Activated T-cell treated with anti-CD3 and anti-CD28 coated beads, Interleukin-2, amount 50 U/mL, for 72 hours (primary cell): ENCODE data around the gene HMCN2. TPM values are rescaled to one million over a fixed set of nuclear protein-coding genes. Genes with fewer than 3 reads are reported as not detected.

Experiments used
- ATAC-seq, 2 donors: fragments of 150-1000 bp; cut with Tn5 transposase; replicated peaks in 1 of 2; 2 replicates each; pipeline ENCODE4 v1.10.0; 2021; ENCODE audit warnings: moderate library complexity in 2 of 2, mild to moderate bottlenecking in 1 of 2
- DNase-seq, 2 donors: peaks; one replicate each; pipeline ENCODE4 v3.0.0; 2021 to 2022; ENCODE audit warnings: mixed read lengths in 1 of 2
- H3K27ac Mint-ChIP-seq: one replicate; pipeline ENCODE4 v1.8.0; 2022; ENCODE audit warnings: mild to moderate bottlenecking, moderate library complexity, mixed read lengths
- H3K27me3 Mint-ChIP-seq: one replicate; pipeline ENCODE4 v1.8.0; 2022; ENCODE audit warnings: low read depth, mixed read lengths
- H3K36me3 Mint-ChIP-seq, 2 donors: one replicate each; pipeline ENCODE4 v1.8.0; 2022; ENCODE audit warnings: mixed read lengths in 2 of 2, mild to moderate bottlenecking in 1 of 2; ENCODE audit not compliant: insufficient read depth in 2 of 2
- H3K4me1 Mint-ChIP-seq: one replicate; pipeline ENCODE4 v1.8.0; 2022; ENCODE audit warnings: low read depth, mixed read lengths
- H3K4me3 Mint-ChIP-seq, 2 donors: one replicate each; pipeline ENCODE4 v1.8.0; 2022; ENCODE audit warnings: mild to moderate bottlenecking in 2 of 2, mixed read lengths in 2 of 2, moderate library complexity in 2 of 2
- H3K9me3 Mint-ChIP-seq, 2 donors: one replicate each; pipeline ENCODE4 v1.8.0; 2022; ENCODE audit warnings: mixed read lengths in 2 of 2
- total RNA-seq, 2 donors: library from RNA; stranded (reverse); gene quantifications; one replicate each; pipeline ENCODE4 v1.2.3, GENCODE V29; 2022

HMCN2 gene
- total RNA-seq, 2 donors from 2014 or later = 0.12 to 0.17 TPM

DNA sequence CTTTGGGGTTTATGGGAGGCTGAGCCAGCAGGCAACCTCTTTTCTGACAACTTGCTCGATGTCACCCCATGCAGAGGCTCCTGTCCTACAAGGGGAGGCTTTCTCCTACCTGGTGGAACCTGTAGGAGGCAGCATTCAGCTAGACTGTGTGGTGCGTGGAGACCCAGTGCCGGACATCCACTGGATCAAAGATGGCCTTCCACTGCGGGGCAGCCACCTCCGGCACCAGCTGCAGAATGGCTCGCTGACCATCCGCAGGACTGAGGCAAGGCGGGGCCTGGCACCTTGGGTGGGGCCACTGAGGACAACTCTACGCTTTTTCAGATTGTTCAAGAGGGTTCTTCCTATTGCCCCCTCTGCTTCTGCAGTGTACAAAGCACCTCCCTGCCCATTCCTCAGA lies 143.1 kb downstream of the HMCN2 start:
- H3K4me1 Mint-ChIP-seq = no peaks in the 10 kb centered on the region
- ATAC-seq (no peak), DNase-seq (no peak)

DNA sequence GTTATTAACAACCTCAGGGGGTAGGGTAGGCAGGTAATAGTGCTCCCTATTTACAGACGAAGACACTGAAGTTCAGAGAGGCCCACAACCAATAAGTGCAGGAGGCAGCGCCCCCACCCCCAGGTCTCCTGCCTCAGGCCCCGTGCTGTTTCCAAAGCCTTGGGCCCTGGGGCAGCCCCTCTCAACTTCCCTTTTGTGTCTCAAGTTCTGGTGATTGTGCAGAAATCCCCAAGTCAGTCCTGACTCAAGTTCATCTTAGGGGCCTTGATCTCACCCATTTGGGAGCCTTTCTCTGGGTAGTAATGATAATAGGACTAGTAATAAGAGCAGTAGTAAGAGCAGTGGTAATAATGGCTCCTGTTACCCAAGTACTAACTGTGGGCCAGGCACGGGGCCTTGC lies 143.7 kb downstream of the HMCN2 start:
- DNase-seq (no peak), ATAC-seq (no peak)
- H3K36me3 Mint-ChIP-seq = no peaks in the 10 kb centered on the region
- no peaks in the 10 kb centered on the region for H3K9me3 Mint-ChIP-seq
- no peaks in the 10 kb centered on the region for H3K4me1 Mint-ChIP-seq
- no peak overlapping the region for H3K4me3 Mint-ChIP-seq
- no peak overlapping the region for H3K27ac Mint-ChIP-seq
- no peaks in the 10 kb centered on the region for H3K27me3 Mint-ChIP-seq

More for the DNA sequence above, 143.1 kb downstream of the HMCN2 start:
- Mint-ChIP-seq H3K27me3 (no peaks in the 10 kb centered on the region), H3K27ac (no peak overlapping the region), H3K4me3 (no peak overlapping the region), H3K36me3 (no peaks in the 10 kb centered on the region), H3K9me3 (no peaks in the 10 kb centered on the region)

DNA sequence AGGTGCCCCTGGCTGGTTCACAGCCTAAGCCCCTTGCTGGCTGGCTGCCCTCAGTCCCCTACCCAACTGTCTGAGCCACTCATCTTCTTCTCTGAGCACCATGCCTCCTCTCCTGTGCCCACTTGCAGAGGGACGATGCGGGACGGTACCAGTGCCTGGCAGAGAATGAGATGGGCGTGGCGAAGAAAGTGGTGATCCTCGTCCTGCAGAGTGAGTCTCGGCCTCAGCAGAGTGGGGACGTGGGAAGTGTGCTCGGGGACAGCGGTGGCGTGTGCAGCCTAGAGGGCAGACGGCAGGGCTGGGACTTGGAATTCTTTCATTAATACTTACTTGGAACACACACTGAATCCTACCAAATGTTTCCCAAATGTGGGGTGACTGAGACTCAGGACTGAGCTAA lies 144.9 kb downstream of the HMCN2 start:
- Mint-ChIP-seq H3K36me3 (no peaks in the 10 kb centered on the region), H3K27ac (no peak overlapping the region), H3K4me1 (no peaks in the 10 kb centered on the region), H3K4me3 (no peak overlapping the region), H3K9me3 (no peaks in the 10 kb centered on the region), H3K27me3 (no peaks in the 10 kb centered on the region)
- no peak for DNase-seq
- no peak for ATAC-seq

DNA sequence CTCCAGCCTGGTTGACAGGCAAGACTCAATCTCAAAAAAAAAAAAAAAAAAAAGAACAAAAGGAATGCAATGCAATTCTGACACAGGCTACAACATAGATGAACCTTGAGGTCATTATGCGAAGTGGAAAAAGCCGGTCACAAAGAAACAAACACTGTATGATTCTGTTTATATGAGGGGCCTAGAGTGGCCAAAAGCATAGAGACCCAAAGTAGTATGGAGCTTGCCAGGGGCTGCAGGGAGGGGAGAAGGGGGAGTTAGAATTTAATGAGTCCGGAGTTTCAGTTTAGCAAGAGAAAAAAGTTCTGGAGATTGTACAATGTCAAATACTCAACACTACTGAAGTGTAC lies 146.0 kb downstream of the HMCN2 start:
- no peak overlapping the region for H3K27ac Mint-ChIP-seq
- H3K27me3 Mint-ChIP-seq = no peaks in the 10 kb centered on the region
- ATAC-seq (no peak), DNase-seq (no peak)
- no peaks in the 10 kb centered on the region for H3K36me3 Mint-ChIP-seq
- no peaks in the 10 kb centered on the region for H3K4me1 Mint-ChIP-seq
- no peak overlapping the region for H3K4me3 Mint-ChIP-seq
- H3K9me3 Mint-ChIP-seq = no peaks in the 10 kb centered on the region

DNA sequence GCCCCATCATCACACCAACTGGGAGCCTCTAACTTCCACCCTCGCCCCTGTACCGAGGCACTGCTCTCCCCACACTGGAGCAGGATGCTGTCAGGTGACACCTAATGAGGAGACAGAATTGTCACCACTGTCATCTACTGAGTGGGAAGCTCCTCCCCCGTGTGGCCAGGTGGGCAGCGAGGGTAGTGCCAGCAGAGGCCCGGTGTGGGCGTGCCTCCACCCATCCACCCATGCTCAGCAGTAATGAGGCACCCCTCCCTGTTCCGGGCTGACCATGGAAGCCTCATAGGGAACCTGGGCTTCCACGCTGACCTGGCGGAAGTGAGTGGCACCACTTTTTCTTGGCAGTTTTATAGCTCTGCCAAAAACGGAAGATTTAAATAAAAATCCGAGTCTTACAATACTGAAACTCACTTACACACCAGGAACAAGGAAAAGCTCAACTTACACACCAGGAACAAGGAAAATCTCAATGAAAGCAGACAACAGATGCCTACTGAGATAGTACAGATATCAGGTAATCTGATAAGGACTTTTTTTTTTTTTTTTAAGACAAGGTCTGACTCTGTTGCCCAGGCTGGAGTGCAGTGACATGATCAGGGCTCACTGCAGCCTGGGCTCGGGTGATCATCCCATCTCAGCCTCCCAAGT lies 148.6 kb downstream of the HMCN2 start:
- no peaks in the 10 kb centered on the region for H3K4me1 Mint-ChIP-seq
- H3K27me3 Mint-ChIP-seq = no peaks in the 10 kb centered on the region
- no peaks in the 10 kb centered on the region for H3K9me3 Mint-ChIP-seq
- DNase-seq (no peak), ATAC-seq (no peak)
- H3K27ac Mint-ChIP-seq = no peak overlapping the region
- H3K36me3 Mint-ChIP-seq = no peaks in the 10 kb centered on the region
- H3K4me3 Mint-ChIP-seq = no peak overlapping the region

DNA sequence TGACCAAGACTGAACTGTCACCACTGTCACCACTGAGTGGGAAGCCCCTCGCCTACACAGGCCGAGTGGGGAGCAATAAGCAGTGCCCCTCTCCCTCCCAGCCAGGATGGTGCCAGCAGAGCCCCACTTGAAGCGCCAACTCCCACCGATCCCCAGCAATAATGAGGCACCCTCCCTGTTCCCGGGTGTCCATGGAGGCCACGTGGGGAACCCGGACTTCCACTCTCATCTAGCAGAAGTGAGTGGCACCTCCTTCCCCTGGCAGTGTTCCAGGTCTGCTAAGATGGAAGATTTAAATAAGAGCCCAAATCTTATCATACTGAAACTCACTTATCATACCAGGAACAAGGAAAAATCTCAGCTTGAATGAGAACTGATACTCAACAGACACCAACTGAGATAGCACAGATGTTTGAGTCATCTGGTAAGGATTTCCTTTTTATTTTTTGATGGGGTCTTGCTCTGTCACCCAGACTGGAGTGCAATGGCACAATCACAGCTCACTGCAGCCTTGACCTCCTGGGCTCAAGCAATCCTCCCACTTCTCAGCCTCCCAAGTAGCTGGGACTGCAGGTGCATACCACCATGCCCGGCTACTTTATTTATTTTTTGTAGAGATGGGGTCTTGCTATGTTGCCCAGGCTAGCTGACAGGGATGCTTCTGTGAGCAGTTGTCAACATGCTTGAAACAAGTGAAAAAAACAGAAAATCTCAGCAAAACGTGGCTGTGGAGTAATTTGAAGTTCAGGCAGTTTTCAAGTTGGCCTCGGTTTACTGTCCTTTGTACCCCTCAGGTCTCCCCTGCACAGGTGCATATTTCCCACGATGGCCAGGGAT lies 149.6 kb downstream of the HMCN2 start:
- Mint-ChIP-seq H3K27ac (no peak overlapping the region), H3K4me1 (no peaks in the 10 kb centered on the region), H3K4me3 (no peak overlapping the region), H3K36me3 (no peaks in the 10 kb centered on the region), H3K27me3 (no peaks in the 10 kb centered on the region), H3K9me3 (no peaks in the 10 kb centered on the region)
- DNase-seq (no peak), ATAC-seq (no peak)

DNA sequence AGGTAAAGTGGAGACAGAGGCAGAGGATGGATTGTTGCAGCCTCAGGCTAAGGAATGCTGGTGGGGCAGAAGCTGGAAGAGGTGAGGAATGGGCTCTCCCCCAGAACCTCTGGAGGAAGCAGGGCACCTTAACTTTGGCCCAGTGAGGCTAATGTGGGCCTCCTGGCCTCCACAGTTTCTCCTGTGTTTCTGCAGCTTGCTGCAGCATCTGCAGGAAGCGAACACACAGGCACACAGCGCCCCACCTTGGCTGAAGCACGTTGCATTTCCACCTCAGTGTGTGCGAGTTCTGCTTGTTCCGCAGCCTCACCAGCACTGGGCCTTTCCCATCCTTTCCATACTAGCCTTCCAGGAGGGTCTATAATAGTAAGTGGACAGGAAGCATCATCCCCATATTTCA lies 152.0 kb downstream of the HMCN2 start:
- ATAC-seq (no peak), DNase-seq (no peak)
- Mint-ChIP-seq H3K27ac (no peak overlapping the region), H3K9me3 (no peaks in the 10 kb centered on the region), H3K36me3 (no peaks in the 10 kb centered on the region), H3K4me3 (no peak overlapping the region), H3K4me1 (no peaks in the 10 kb centered on the region), H3K27me3 (no peaks in the 10 kb centered on the region)

DNA sequence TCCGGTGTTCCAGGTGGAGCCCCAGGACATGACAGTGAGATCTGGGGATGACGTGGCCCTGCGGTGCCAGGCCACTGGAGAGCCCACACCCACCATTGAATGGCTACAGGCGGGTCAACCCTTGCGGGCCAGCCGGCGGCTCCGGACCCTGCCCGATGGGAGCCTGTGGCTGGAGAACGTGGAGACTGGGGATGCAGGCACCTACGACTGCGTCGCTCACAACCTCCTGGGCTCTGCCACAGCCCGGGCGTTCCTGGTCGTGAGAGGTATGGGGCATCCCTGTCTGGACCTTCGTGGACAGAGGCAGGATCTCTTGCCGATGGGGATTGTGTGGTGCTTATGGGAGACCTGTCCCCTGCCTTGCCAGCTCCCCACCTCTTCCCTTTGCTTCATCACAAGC lies 153.2 kb downstream of the HMCN2 start:
- DNase-seq (no peak), ATAC-seq (no peak)
- Mint-ChIP-seq H3K4me1 (no peaks in the 10 kb centered on the region), H3K27me3 (no peaks in the 10 kb centered on the region), H3K4me3 (no peak overlapping the region), H3K27ac (no peak overlapping the region), H3K36me3 (no peaks in the 10 kb centered on the region), H3K9me3 (no peaks in the 10 kb centered on the region)

DNA sequence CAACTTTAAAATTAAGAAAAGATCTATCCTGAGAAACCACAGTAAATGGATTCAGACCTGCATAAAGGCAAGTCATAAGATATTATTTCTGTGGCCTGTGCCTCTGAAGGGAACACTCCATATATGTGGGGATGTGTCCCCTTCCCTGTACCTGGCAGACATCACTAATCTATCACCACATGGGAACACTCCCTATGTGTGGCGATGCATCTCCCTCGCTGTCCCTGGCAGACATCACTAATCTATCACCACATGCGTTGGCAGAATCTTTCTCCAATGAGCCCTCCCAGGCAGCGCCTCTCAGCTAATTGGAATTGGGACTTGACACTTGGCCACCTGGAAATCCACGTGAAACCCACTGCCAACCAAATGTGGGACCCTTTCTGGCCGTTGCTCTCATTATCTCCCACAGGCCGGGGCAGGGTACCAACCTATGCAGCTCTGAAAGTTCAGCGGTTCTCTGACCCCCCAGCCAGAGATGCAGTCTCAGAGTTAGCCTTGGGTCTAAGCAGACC lies 154.0 kb downstream of the HMCN2 start:
- no peak for DNase-seq
- Mint-ChIP-seq H3K4me1 (no peaks in the 10 kb centered on the region), H3K27me3 (no peaks in the 10 kb centered on the region), H3K4me3 (no peak overlapping the region), H3K27ac (no peak overlapping the region), H3K9me3 (no peaks in the 10 kb centered on the region), H3K36me3 (no peaks in the 10 kb centered on the region)
- no peak for ATAC-seq

DNA sequence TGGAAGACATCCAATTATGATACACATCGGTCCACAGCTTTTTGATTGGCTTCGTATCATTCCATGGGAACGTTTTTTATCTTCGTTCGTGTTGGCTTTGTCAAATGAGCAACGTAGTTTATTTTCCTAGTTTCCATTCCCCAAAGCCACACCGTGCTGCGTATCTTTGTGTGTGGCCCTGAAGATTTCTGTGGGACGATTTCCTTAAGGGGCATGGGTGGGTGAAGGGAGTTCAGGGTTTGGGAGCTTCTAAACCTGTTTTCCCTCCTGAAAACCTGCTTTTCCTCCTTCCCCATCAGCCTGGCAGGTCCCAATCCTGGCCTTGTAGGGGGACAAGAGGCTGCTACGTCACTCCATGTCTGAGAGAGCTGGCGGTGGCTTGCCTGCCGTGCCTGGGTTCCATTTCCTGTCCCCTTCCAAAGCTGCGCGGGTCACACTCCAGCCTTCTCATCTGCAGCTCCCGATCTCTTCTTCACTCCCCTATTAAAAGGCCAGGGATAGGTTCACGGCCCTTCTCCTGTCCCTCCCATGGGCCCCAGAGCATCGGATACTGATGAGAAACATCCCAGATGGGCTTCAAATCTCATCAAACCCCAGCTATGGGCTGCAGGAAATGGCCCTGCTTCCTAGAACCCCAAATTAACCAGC lies 155.7 kb downstream of the HMCN2 start:
- ATAC-seq (no peak), DNase-seq (no peak)
- Mint-ChIP-seq H3K4me3 (no peak overlapping the region), H3K27me3 (no peaks in the 10 kb centered on the region), H3K9me3 (no peaks in the 10 kb centered on the region), H3K27ac (no peak overlapping the region), H3K36me3 (no peaks in the 10 kb centered on the region), H3K4me1 (no peaks in the 10 kb centered on the region)

DNA sequence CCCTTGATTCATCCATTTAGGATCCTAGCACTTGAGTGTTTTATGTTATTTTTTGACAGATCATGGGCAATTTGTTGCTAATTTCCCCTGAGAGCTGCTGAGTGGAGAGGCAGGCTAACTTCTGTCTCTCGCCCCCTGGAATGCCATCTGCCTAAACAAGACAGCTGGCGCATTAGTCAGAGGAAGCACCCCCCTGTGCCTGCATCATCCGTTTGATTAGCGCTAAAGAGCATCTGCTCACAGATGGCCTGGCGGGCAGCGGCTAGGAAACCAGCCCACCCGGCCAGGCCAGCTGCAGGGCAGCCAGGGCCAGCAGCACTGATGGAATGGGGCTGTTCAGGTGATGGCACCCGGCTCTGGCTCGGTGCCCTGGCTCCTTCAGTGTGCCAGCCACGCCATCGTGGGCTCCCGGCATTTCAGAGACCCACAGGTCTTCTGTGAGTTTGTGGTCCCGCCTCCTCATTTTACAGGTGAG lies 156.3 kb downstream of the HMCN2 start:
- DNase-seq (no peak), ATAC-seq (no peak)
- Mint-ChIP-seq H3K4me1 (no peaks in the 10 kb centered on the region), H3K27me3 (no peaks in the 10 kb centered on the region), H3K9me3 (no peaks in the 10 kb centered on the region), H3K27ac (no peak overlapping the region), H3K4me3 (no peak overlapping the region), H3K36me3 (no peaks in the 10 kb centered on the region)

DNA sequence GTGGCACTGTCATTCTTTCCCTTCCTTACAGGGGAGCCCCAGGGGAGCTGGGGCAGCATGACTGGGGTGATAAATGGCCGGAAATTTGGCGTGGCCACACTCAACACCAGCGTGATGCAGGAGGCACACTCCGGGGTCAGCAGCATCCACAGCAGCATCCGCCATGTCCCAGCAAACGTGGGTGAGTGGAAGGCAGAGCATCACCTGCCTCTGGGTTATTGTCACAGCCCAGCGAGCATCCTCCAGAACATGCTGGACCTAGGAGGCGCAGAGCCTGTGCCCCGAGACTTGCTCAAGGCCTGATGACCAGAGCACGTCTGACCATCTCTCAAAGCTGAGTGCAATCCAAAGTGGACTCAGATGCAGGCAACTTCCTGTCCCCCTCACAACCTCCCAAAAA lies 157.0 kb downstream of the HMCN2 start:
- ATAC-seq = no peak
- Mint-ChIP-seq H3K36me3 (no peaks in the 10 kb centered on the region), H3K4me1 (no peaks in the 10 kb centered on the region), H3K4me3 (no peak overlapping the region), H3K27ac (no peak overlapping the region), H3K27me3 (no peaks in the 10 kb centered on the region), H3K9me3 (no peaks in the 10 kb centered on the region)
- DNase-seq = no peak

DNA sequence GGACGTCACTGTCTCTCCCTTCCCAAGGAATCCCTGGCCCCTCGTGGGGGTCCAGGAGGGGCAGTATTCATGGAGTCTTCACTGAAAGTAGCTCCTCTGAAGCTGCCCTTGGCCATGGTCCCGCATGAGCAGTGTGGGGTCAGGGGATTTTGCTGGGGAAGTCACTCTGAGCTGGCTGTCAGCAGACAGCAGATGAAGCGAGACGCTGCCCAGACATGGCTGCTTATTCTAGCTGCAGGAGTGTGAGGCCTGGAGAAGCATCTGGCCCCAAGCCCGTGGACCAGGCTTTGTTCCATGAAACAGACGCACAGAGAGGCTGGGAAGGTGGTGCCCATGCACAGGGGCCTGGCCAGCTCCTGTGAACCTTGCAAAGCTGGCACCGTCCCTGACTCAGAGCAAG lies 157.7 kb downstream of the HMCN2 start:
- H3K36me3 Mint-ChIP-seq = no peaks in the 10 kb centered on the region
- no peak overlapping the region for H3K27ac Mint-ChIP-seq
- no peaks in the 10 kb centered on the region for H3K4me1 Mint-ChIP-seq
- no peaks in the 10 kb centered on the region for H3K9me3 Mint-ChIP-seq
- no peaks in the 10 kb centered on the region for H3K27me3 Mint-ChIP-seq
- no peak for DNase-seq
- H3K4me3 Mint-ChIP-seq = no peak overlapping the region
- ATAC-seq = no peak
